VCaP (cell line): ENCODE results near the gene RARB.

ENCODE experiments used
- H3K27ac ChIP-seq: fragments of 450-650 bp; 2 replicates; pipeline ENCODE4 v1.5.1; 2017
- CTCF ChIP-seq: fragments of 450-650 bp; conservative IDR thresholded peaks from 2 replicates; pipeline ENCODE4 v1.5.1; 2017; ENCODE audit warnings: mild to moderate bottlenecking, moderate library complexity

RARB gene

GRCh38 chr3:25455441-25456132 is 27.5 kb downstream of the RARB start:
- H3K27ac ChIP-seq: peak overlapping the region; percentile 21; the same call in 1 of the 2 replicates
- TF ChIP-seq CTCF: no peak

GRCh38 chr3:25456723-25457670 is 28.9 kb downstream of the RARB start:
- TF ChIP-seq CTCF: no peak
- H3K27ac ChIP-seq: peak overlapping the region; percentile 65; the same call in 1 of the 2 replicates

DNA sequence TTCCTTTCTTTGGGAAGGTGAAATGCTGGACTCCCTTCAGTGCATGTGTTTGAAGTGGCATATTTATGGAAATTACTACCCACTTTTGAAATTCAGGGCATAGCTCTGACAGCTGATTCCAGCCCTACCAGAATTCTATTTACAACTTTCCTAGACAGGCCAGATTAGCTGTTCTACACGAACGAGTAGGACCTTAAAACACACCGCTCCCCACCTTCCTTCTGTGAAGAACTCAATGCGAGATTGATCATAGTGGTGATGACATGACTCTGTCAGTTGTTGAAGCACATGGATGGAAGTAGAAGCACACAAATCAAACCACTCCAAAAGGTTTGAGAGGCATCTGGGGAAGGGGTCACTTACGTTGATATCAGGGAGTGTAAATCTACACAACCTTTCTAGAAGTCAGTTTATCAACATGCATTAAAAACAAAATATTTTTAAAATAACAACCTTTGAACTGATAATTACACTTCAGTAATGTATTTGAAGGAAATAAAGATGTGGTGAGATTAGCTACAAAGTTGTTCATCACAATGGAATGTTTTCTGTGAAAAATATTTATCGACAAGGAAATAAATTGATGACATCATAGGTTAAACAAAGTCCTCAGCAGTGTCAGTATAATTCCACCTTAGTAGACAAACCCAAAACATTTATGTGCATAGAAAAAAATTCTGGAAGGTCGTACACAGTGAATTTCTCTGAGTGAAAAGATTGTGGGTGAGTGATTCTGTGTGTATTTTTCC is 29.8 kb downstream of the RARB start:
- H3K27ac ChIP-seq: peak overlapping the region; percentile 65
- TF ChIP-seq CTCF: no peak

GRCh38 chr3:25458420-25458814 is 30.4 kb downstream of the RARB start:
- TF ChIP-seq CTCF: no peak
- peak overlapping the region; percentile 65 for H3K27ac ChIP-seq

- no peak for TF ChIP-seq CTCF
- H3K27ac ChIP-seq: no peak overlapping the region
Measured at GRCh38 chr3:25460751-25461150, 32.7 kb downstream of the RARB start.

DNA sequence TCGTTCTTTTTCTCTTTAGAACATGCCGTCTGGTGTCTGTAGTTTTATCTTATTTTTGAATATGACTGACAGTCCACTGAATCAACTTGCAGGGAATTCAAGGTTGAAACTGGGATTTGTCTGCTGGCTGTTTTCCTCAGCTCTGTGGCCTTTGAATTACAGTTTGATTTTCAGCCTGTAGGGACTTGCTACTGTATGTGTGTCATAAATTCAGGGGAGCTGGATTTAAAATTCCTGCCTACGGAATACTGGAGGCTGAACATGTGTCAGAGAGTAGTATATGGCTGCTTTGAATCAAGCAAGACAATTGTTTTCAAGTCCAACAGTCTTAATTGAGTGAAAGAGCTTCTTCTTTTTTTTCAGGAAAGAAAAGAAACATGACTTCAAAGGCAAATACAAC is 33.9 kb downstream of the RARB start:
- no peak for TF ChIP-seq CTCF
- H3K27ac ChIP-seq: no peak overlapping the region

GRCh38 chr3:25462495-25462894 is 34.4 kb downstream of the RARB start:
- TF ChIP-seq CTCF: no peak
- H3K27ac ChIP-seq: no peak overlapping the region
